ENCODE data around the gene POFUT1. TPM values are rescaled to one million over a fixed set of nuclear protein-coding genes. Genes with fewer than 3 reads are reported as not detected.
A peak's percentile ranks its signal among the peaks of the same experiment; 100 is the strongest.
"Not testable (repeated sequence)": the region's sequence is repeated elsewhere in the genome, so short reads cannot be mapped to it uniquely, and the experiment has no call there.

Gene POFUT1
- total RNA-seq, 1 donor: 50.1 TPM

- TF ChIP-seq CTCF (IDR thresholded peaks at IDR 0.05; ENCODE audit: insufficient read depth, low read depth, low read length): no peak
- DNase-seq (ENCODE audit: low read depth): no peak
- H3K4me3 ChIP-seq (ENCODE audit: low read depth, low read length): peak overlapping the region; percentile 61
Measured at GRCh38 chr20:32189123-32189410, 18.6 kb upstream of the POFUT1 start.

GRCh38 chr20:32189691-32190615 is 17.7 kb upstream of the POFUT1 start:
- H3K4me3 ChIP-seq (ENCODE audit: low read depth, low read length): peak overlapping the region; percentile 61
- no peak for DNase-seq (ENCODE audit: low read depth)
- no peak for TF ChIP-seq CTCF (IDR thresholded peaks at IDR 0.05; ENCODE audit: insufficient read depth, low read depth, low read length)

GRCh38 chr20:32190616-32191415 is 16.9 kb upstream of the POFUT1 start:
- peak overlapping the region; percentile 61 for H3K4me3 ChIP-seq (ENCODE audit: low read depth, low read length)
- TF ChIP-seq CTCF (IDR thresholded peaks at IDR 0.05; ENCODE audit: insufficient read depth, low read depth, low read length): no peak
- DNase-seq (ENCODE audit: low read depth): no peak

- TF ChIP-seq CTCF (IDR thresholded peaks at IDR 0.05; ENCODE audit: insufficient read depth, low read depth, low read length): no peak
- no peak overlapping the region for H3K4me3 ChIP-seq (ENCODE audit: low read depth, low read length)
Measured at GRCh38 chr20:32191422-32191821, 16.3 kb upstream of the POFUT1 start.

GRCh38 chr20:32191873-32192272 is 15.8 kb upstream of the POFUT1 start:
- no peak for DNase-seq (ENCODE audit: low read depth)
- TF ChIP-seq CTCF (IDR thresholded peaks at IDR 0.05; ENCODE audit: insufficient read depth, low read depth, low read length): no peak
- H3K4me3 ChIP-seq (ENCODE audit: low read depth, low read length): no peak overlapping the region

More at GRCh38 chr20:32191422-32191821, 16.3 kb upstream of the POFUT1 start:
- no peak for DNase-seq (ENCODE audit: low read depth)

- H3K4me3 ChIP-seq (ENCODE audit: low read depth, low read length): no peak overlapping the region
- no peak for DNase-seq (ENCODE audit: low read depth)
- TF ChIP-seq CTCF (IDR thresholded peaks at IDR 0.05; ENCODE audit: insufficient read depth, low read depth, low read length): no peak
Measured at GRCh38 chr20:32192698-32193097, 15.0 kb upstream of the POFUT1 start.

- DNase-seq (ENCODE audit: low read depth); H3K4me3 ChIP-seq (ENCODE audit: low read depth, low read length): not testable (repeated sequence)
Measured at GRCh38 chr20:32193336-32193735, 14.3 kb upstream of the POFUT1 start.

All from fibroblast of villous mesenchyme (primary cell).